GM21576 (cell line): ENCODE measurements around the gene HSPA1A.
"Not testable (repeated sequence)": the region's sequence is repeated elsewhere in the genome, so short reads cannot be mapped to it uniquely, and the experiment has no call there.

ENCODE experiments used
- ATAC-seq: cut with Tn5 transposase; IDR thresholded peaks from one replicate; pipeline ENCODE4 v1.9.1; 2021; ENCODE audit warnings: mild to moderate bottlenecking, moderate library complexity; ENCODE audit not compliant: unreplicated experiment

Gene HSPA1A

GRCh38 chr6:31806470-31807272 lies 8.7 kb upstream of the HSPA1A start, which contains the start of gene LSM2:
TSS of gene LSM2 (minus strand) at chr6:31806966. CDS start at chr6:31806757, 209 bp downstream.
- ATAC-seq = peak; percentile 78

DNA sequence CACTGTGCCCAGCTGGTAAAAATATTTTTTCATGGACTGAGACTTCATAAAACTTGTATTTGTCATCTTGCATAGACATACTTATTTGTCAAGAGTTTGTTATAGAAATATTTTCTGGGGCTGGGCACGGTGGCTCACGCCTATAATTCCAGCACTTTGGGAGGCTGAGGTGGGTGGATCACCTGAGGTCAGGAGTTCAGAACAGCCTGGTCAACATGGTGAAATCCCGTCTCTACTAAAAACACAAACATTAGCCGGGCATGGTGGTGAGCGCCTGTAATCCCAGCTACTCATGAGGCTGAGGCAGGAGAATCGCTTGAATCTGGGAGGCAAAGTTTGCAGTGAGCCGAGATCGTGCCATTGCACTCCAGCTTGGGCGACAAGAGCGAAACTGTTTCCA lies 6.7 kb upstream of the HSPA1A start:
- not testable (repeated sequence) for ATAC-seq

DNA sequence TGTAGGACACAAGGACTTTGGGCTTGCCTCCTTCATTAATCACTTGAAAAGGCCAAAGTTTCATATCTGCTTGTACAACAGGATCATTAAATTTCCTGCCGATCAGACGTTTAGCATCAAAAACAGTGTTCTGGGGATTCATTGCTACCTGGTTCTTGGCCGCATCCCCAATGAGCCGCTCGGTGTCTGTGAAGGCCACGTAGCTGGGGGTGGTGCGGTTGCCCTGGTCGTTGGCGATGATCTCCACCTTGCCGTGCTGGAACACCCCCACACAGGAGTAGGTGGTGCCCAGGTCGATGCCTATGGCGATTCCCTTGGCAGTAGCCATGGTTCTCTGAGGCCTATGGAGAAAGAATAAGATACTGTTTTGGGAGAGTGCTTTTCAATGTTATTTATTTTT lies 3.7 kb upstream of the HSPA1A start:
- ATAC-seq = no peak

- ATAC-seq = no peak
These were observed 1.9 kb upstream of the HSPA1A start for GRCh38 chr6:31813465-31813849.

DNA sequence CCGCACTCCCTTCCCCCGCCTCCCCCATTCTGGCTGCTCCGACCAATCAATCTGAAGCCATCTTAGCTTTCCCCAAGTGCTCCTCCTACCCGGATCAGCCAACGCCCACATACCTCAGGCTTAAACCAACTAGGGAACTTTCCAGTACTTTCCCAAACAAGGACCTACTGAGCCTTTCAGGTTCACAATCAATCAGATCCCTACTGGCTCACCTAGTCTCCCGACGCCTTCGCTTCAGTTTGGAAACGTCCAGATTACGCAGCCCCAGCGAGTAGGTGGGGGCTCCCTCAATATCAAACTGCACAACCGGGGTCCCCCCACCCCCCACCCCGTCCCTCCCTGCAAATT lies 692 bp upstream of the HSPA1A start:
- no peak for ATAC-seq

DNA sequence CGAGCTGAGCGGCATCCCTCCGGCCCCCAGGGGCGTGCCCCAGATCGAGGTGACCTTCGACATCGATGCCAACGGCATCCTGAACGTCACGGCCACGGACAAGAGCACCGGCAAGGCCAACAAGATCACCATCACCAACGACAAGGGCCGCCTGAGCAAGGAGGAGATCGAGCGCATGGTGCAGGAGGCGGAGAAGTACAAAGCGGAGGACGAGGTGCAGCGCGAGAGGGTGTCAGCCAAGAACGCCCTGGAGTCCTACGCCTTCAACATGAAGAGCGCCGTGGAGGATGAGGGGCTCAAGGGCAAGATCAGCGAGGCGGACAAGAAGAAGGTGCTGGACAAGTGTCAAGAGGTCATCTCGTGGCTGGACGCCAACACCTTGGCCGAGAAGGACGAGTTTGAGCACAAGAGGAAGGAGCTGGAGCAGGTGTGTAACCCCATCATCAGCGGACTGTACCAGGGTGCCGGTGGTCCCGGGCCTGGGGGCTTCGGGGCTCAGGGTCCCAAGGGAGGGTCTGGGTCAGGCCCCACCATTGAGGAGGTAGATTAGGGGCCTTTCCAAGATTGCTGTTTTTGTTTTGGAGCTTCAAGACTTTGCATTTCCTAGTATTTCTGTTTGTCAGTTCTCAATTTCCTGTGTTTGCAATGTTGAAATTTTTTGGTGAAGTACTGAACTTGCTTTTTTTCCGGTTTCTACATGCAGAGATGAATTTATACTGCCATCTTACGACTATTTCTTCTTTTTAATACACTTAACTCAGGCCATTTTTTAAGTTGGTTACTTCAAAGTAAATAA lies 2.0 kb downstream of the HSPA1A start:
- not testable (repeated sequence) for ATAC-seq

GRCh38 chr6:31817929-31818511 lies 2.7 kb downstream of the HSPA1A start:
- not testable (repeated sequence) for ATAC-seq

DNA sequence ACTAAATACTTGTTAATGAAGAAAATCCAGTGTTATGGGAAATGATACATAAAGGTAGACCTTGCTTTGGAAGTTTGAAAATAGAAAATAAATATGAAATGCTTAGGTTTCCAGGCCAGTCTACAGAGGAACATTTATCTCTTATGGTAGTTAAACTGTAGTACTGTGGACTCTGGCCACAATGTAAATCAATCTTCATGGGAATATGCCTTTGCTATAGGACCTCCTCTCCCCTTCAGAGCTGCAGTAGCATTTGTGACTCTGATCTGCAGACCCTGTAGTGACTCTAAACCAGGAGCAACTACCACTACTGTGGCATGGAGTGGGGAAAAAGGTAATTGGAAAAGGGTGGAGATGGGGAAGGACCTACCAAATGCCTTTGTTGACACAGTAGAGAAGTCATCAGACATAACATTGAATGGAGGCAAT lies 4.5 kb downstream of the HSPA1A start:
- ATAC-seq = no peak

DNA sequence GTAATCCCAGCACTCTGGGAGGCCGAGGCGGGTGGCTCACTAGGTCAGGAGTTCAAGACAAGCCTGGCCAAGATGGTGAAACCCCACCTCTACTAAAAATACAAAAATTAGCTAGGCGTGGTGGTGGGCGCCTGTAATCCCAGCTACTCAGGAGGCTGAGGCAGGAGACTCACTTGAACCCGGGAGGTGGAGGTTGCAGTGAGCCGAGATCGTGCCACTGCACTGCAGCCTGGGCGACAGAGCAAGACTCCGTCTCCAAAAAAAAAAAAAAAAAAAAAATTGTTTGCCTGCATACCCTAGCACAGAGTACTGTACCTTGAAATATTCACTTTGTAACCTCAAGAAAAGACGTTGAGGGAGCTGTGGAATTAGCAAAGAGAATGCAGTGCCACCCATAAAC lies 5.1 kb downstream of the HSPA1A start:
- ATAC-seq = not testable (repeated sequence)

DNA sequence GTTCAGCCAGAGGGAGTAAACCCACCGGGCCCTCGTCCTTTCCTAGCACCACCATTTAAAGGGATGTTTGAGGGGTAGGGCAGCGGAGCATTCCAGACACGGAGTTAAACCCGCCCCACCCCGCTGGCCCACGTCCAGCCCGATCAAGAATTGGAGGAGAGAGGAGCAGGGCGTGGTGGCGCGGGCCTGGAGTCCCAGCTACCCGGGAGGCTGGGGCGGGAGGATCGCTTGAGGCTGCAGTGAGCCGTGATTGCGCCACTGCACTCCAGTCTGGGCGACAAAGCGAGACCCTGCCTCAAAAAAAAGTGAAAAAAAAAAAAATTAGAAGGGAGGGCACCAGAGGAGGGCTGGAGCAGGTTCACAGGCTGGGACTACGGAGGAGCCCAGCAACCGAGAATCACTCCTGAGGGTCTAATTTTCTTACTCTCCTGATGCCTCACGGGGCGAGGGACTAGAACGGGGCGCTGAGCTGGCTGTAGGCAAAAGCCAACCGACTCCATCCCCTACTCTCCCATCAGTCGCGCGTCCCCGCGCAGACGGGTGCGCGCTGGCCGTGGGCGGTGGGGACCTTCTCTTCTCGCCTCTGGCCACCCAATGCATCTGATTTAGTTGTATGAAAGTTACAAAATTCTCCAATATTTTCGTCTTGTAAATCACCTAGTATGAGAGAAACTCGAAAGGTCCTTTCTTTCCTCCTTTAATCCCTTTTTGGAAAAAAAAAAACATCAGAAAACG lies 6.1 kb downstream of the HSPA1A start:
- no peak for ATAC-seq

DNA sequence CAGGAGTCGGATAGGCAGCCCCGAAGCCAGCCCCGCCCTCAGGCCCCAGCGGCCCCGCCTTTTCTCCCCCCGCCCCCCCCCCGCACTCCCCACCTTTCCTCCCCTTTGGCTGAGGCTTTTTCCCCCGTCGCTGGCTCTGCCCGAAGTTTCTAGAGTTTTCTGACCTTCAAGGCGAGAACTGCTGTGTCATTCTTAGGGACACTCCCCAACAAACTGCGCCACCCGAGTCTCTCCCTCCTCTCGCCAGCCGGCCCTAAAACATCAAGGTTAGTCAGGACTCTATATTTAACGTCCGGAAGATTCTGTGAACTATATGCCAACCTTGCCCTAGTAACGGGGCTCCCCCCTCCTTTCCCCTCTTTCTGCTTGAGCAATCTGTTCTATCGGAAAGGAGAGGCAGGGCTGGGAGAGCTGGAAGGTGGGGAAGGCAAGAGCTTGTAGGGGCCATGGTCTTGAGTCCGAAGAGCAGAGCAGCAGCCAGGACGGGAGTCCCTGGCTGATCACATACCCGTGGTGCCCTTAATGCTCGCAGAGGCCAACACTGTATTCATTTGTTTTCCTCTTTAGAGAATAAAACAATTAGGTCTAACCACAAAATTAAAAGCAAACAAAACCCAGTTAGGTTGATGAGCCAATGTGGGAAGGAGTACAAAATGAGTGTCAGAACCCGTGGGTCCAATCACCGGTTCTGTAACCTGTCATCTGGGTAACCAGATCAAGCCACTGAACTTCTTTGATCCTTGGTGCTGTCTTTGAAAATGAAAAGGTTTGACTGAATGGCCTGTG lies 6.9 kb downstream of the HSPA1A start:
- peak; percentile 40 for ATAC-seq

DNA sequence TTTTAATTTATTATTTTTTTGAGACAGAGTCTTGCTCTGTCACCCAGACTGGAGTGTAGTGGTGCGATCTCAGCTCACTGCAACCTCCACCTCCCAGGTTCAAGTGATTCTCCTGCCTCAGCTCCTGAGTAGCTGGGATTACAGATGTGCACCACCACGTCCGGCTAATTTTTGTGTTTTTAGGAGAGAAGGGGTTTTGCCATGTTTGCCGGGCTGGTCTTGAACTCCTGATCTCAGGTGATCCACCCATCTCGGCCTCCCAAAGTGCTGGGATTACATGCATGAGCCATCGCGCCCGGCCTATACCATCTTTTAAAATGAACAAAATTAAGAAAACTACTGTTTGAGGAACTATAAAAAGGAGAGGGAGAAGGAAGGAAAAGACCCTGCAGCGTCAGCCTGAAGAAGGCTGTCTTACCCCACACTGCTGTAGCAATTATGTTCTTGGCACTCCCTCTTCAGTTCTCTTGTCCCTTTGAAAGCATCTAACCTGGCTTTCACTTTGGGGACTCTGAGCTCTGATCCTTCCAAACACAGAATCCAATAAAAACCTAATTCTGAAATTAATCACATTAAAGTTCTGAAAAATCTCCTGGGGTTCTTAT lies 8.4 kb downstream of the HSPA1A start:
- not testable (repeated sequence) for ATAC-seq

DNA sequence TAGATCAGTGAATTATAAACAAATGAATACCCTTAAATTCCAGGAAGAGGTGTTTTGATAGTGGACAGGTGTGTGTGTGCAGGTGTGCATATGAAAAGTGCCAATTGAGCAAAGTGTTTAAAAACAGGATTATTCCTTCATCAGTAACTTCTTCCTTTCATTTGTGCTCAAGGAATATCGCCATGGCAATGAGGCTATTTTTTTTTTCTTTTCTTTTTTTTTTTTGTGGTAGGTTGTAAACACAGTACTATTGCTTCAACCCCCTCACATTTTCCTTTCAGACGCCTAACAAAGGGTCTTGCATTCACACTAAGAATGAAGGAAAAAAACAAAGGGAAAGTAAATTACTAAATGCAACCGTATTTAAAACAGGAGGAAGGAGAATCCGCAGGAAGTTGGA lies 10.2 kb downstream of the HSPA1A start:
- ATAC-seq = no peak

DNA sequence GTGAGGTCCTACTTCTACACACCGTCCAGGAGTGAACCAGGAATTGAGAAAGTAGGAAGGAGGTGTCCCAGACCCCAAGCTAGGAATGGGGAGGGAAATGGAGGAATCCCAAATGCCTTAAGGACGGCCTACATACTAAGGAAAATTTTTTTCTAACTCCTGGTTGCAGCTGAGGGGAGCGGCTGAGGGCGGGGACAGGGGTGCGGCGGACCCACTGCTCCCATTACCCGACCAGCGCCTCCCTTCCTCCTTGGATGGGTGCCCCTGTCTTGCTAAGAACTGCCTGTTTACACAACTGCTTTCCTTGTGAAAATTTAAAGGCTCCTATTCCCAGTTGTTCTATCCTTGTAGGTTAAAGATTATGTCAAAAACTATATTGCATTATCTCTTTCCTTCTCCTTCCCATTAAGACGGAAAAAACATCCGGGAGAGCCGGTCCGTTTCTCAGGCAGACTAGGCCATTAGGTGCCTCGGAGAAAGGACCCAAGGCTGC lies 11.5 kb downstream of the HSPA1A start:
- ATAC-seq = no peak

DNA sequence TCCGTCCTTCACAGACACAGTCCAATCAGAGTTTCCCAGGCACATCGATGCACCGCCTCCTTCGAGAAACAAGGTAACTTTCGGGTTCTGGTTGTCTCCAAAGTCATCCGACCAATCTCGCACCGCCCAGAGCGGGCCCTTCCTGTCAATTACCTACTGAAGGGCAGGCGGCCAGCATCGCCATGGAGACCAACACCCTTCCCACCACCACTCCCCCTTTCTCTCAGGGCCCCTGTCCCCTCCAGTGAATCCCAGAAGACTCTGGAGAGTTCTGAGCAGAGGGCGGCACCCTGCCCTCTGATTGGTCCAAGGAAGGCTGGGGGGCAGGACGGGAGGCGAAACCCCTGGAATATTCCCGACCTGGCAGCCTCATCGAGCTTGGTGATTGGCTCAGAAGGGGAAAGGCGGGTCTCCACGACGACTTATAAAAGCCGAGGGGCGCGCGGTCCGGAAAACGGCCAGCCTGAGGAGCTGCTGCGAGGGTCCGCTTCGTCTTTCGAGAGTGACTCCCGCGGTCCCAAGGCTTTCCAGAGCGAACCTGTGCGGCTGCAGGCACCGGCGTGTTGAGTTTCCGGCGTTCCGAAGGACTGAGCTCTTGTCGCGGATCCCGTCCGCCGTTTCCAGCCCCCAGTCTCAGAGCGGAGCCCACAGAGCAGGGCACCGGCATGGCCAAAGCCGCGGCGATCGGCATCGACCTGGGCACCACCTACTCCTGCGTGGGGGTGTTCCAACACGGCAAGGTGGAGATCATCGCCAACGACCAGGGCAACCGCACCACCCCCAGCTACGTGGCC lies 12.1 kb downstream of the HSPA1A start, which contains the start of gene HSPA1B:
HSPA1B (plus strand) TSS at position 453 of the 794 bp plus-strand sequence; CDS start at position 666, 213 bp downstream.
- peak; percentile 59 for ATAC-seq

DNA sequence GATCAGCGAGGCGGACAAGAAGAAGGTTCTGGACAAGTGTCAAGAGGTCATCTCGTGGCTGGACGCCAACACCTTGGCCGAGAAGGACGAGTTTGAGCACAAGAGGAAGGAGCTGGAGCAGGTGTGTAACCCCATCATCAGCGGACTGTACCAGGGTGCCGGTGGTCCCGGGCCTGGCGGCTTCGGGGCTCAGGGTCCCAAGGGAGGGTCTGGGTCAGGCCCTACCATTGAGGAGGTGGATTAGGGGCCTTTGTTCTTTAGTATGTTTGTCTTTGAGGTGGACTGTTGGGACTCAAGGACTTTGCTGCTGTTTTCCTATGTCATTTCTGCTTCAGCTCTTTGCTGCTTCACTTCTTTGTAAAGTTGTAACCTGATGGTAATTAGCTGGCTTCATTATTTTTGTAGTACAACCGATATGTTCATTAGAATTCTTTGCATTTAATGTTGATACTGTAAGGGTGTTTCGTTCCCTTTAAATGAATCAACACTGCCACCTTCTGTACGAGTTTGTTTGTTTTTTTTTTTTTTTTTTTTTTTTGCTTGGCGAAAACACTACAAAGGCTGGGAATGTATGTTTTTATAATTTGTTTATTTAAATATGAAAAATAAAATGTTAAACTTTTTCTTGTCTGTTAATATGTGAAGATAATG lies 14.4 kb downstream of the HSPA1A start:
- ATAC-seq = no peak

DNA sequence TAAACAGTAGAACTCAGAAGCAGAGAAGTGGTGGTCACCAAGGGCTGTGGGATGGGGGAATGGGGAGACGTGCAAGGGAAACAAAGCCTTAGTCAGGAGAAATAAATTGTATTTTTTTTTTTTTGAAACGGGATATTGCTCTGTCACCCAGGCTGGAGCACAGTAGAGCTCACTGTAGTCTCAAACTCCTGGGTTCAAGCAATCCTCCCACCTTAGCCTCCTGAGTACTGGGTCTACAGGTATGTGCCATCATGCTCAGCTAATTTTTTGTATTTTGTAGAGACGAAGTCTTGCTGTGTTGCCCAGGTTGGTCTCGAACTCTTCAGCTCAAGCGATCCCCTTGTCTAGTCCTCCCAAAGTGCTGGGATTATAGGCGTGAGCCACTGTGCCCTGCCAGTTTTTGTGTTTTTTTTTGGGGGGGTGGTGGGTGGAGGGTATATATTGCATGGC lies 15.6 kb downstream of the HSPA1A start:
- ATAC-seq = no peak
